Heart right ventricle (tissue), 16 donors: Measurements from ENCODE around the gene PTPRG. TPM values are rescaled to one million over a fixed set of nuclear protein-coding genes. Genes with fewer than 3 reads are reported as not detected.

Source experiments
- ATAC-seq, 8 donors: fragments of 200-7000 bp; cut with Tn5 transposase; one replicate each; pipeline ENCODE4 v1.9.1; 2020; ENCODE audit warnings: mild to moderate bottlenecking in 8 of 8, moderate library complexity in 8 of 8, moderate number of reproducible peaks in 1 of 8
- DNase-seq, 2 donors: peaks; one replicate each; pipeline ENCODE4 v3.0.0-alpha.2; 2020
- H3K27ac ChIP-seq, 10 donors: fragments of 200-600 bp; sonication (generic) in 2 of 10; one replicate each; pipeline versions ENCODE4 v1.5.0 to v1.8.0; 2020 to 2022; ENCODE audit warnings: mild to moderate bottlenecking in 3 of 10
- H3K27me3 ChIP-seq, 7 donors: fragments of 200-600 bp; one replicate each; pipeline ENCODE4 v1.8.0; 2021 to 2022; ENCODE audit warnings: mild to moderate bottlenecking in 2 of 7
- H3K36me3 ChIP-seq, 9 donors: fragments of 200-600 bp; sonication (generic) in 1 of 9; one replicate each; pipeline versions ENCODE4 v1.5.0 to v1.8.0; 2020 to 2022; ENCODE audit warnings: mild to moderate bottlenecking in 2 of 9
- H3K4me1 ChIP-seq, 9 donors: fragments of 200-600 bp; sonication (generic) in 1 of 9; one replicate each; pipeline versions ENCODE4 v1.5.0 to v1.8.0; 2020 to 2022; ENCODE audit warnings: mild to moderate bottlenecking in 4 of 9
- H3K4me3 ChIP-seq, 10 donors: fragments of 200-600 bp; sonication (generic) in 2 of 10; one replicate each; pipeline versions ENCODE4 v1.5.0 to v1.8.0; 2020 to 2022; ENCODE audit warnings: mild to moderate bottlenecking in 7 of 10, moderate library complexity in 2 of 10
- H3K9me3 ChIP-seq, 11 donors: fragments of 200-600 bp in 10 of 11; sonication (generic) in 2 of 11; one replicate each; pipeline versions ENCODE4 v1.5.0 to v1.8.0; 2013 to 2022; ENCODE audit warnings: mild to moderate bottlenecking in 2 of 11, control low read depth in 1 of 11, moderate library complexity in 1 of 11
- WGBS, 2 donors: extraction: QIAGEN DNeasy Blood & Tissue Kit; methylation state at CpG; one replicate each; pipeline ENCODE4 v1.1.7; 2013; ENCODE audit warnings: inconsistent platforms in 1 of 2; 5-methylcytosine and 5-hydroxymethylcytosine counted together
- intact Hi-C, 10 donors: fragments of 100-400 bp; cut with DNase I; formaldehyde crosslinking; loops; one replicate each; pipeline versions ENCODE4 v1.11.1 to v1.14.2; 2022
- polyA plus RNA-seq, 2 donors: library from polyadenylated mRNA; stranded (reverse); fragments of 200-250 nt; gene quantifications; one replicate each; pipeline ENCODE4 v1.2.3, GENCODE V29; 2013
- total RNA-seq, 10 donors: library from RNA; stranded (reverse); fragmentation: NEBNext Ultra II Directional in 3 of 10; extraction: Animal tissue kit (Norgen Biotek cat#: 25700) in 3 of 10; gene quantifications; one replicate each; pipeline versions ENCODE4 v1.2.1 to v1.2.4, GENCODE V29; 2021 to 2023
- TF ChIP-seq, protein P1 (sequence below), 9 donors: fragments of 200-600 bp; sonication (generic) in 2 of 9; IDR thresholded peaks; one replicate each; pipeline versions ENCODE4 v1.5.0 to v1.8.0; 2021 to 2022; ENCODE audit warnings: antibody characterized with exemption in 9 of 9, mild to moderate bottlenecking in 5 of 9, moderate library complexity in 1 of 9
- donor health status: Arrhythmogenic right ventricular cardiomyopathy.
- donor health status: ischemic (EF 13 %, LVEDD 7.1; RV severe dilation, severe dysfunction).
- donor health status: healthy with polysubstance abuse.
- donor health status: DM: no; HTN: yes; CAD: no.
- donor health status: DM: no; HTN: no; CAD: no.
- donor health status: ischemic (EF 25% LVEDD 6.9; RV normal size, moderate dysfunction).
- donor health status: ischemic (EF 25% LVEDD 5.7; RV mildly dilated, moderate dysfunction).
- donor health status: healthy.
- donor health status: DM: yes; HTN: yes; CAD: no.
- donor health status: Ischemic cardiomyopathy.
- donor health status: ischemic (EF 35%, LVEDD 5.7; RV mildly dilated, moderate dysfunction).
- donor health status: nonischemic (EF 11% LVEDD 7.7; RV severe dilation, severe dysfunction).
- donor health status: DM: yes; HTN: yes; CAD: no.
- donor health status: PGD.
- donor health status: ischemic (EF 29% LVEDD 5.4; RV normal size, mild dysfunction).
- donor health status: nonischemic (EF 23%, LVEDD 6.1; RV moderate dilation, normal function).

The PTPRG gene
- total and polyA plus RNA-seq, 12 donors, result 10.1 to 38.3 (median 32.6) TPM

DNA sequence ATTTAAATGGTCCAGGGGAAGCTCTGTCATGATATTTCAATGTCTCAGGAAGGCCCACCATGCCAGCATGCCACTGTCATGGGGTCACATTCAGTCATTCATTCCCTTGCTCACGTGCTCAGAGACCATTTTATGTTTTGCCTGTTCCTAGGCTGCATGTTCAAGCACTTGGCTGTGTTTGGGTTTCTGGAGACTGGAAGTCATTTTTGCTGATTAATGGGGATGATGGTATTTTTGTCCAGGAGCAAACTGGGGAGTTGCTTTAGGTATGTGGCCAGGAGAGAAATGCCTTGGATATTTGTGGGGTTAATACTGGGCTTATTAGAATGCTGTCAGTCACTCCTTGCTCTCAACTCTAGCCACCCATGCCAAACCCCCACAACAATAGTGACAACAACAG lies 303.5 kb downstream of the PTPRG start:
- WGBS, 2 donors, result 69 to 81% methylated on average over 1 of the region's 1 CpG
- H3K9me3 ChIP-seq, result peaks cover 0 to under 1% (median 0%) of the 10 kb centered on the region in 11 donors
- H3K27ac ChIP-seq, result no peak overlapping the region
- intact Hi-C loops, result loop anchor here in 7 of 10 donors (5.0 to 10.0 kb wide), 9 partner anchors 50 to 322 kb away; partner anchors contain the start of gene PTPRG (in 1 of the 7)
- DNase-seq (no peak), ATAC-seq (no peak)
- H3K4me3 ChIP-seq, result no peak overlapping the region
- H3K4me1 ChIP-seq, result peaks cover 11 to 67% (median 38%) of the 10 kb centered on the region in 9 donors
- no peaks in the 10 kb centered on the region for H3K36me3 ChIP-seq
- TF ChIP-seq, protein P1, sequence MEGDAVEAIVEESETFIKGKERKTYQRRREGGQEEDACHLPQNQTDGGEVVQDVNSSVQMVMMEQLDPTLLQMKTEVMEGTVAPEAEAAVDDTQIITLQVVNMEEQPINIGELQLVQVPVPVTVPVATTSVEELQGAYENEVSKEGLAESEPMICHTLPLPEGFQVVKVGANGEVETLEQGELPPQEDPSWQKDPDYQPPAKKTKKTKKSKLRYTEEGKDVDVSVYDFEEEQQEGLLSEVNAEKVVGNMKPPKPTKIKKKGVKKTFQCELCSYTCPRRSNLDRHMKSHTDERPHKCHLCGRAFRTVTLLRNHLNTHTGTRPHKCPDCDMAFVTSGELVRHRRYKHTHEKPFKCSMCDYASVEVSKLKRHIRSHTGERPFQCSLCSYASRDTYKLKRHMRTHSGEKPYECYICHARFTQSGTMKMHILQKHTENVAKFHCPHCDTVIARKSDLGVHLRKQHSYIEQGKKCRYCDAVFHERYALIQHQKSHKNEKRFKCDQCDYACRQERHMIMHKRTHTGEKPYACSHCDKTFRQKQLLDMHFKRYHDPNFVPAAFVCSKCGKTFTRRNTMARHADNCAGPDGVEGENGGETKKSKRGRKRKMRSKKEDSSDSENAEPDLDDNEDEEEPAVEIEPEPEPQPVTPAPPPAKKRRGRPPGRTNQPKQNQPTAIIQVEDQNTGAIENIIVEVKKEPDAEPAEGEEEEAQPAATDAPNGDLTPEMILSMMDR (IDR thresholded peaks at IDR 0.05), result no peak
- no peaks in the 10 kb centered on the region for H3K27me3 ChIP-seq

DNA sequence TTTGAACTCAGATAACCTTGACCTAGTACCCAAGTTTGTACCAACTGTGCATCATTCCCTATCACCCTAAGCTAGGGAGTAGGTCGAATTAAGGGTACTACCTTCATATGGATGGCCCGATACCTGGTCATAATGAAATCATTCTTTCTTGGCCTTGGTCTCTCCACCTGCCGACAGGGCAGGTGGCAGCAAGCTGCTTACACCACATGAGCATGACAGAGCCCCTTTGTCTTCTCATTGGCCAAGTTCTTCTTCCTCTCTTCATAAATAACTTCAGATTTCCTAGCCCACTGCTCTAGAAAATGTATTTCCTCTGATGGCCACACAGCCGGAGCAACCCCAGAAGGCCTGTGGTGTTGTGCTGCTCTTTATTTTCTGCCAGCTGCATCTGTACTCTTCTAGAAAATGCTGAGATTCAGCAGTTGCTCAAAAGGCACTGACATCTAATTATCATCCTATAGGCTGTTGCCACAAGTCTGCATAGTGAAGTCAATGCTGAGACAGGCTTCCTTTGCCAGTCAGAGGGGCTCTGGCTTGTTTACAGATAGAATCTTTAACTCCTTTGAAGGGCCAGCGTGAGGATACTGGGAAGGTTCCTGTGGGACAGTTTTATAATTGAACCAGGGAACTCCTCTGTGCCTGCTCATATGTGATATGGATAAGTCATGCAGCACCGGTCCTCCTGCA lies 304.2 kb downstream of the PTPRG start:
- Histone ChIP-seq H3K4me3 (no peak overlapping the region), H3K27me3 (no peaks in the 10 kb centered on the region), H3K4me1 (peaks cover 11 to 60% (median 37%) of the 10 kb centered on the region in 9 donors), H3K27ac (no peak overlapping the region), H3K9me3 (no peaks in the 10 kb centered on the region), H3K36me3 (no peaks in the 10 kb centered on the region)
- TF ChIP-seq, protein P1 (IDR thresholded peaks at IDR 0.05), result no peak
- ATAC-seq (no peak), DNase-seq (no peak)
- intact Hi-C loops, result loop anchor here in 7 of 10 donors (5.0 to 10.0 kb wide), 7 partner anchors 49 to 319 kb away; partner anchors contain the start of gene PTPRG (in 1 of the 7)
- WGBS, 2 donors, result 85 to 92% methylated on average over 6 of the region's 6 CpGs

DNA sequence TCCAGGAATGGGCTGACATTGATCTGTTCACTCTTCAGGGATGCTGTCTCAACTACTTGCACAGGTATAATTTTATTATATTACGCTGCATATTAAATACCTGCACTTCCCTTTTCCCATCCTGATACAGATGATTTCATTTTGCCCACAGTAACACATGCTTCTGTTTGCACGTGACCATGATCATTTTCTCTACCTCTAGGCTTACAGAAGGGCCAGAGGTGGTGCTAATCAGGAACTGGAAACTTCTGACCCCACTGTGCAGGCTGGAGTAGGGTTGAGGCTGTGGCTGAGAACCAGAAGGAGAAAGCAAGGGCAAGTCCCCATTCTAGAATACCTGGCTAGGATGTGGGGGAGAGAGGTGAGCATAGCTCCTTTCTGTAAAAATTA lies 304.8 kb downstream of the PTPRG start:
- no peaks in the 10 kb centered on the region for H3K27me3 ChIP-seq
- intact Hi-C loops, result loop anchor here in 7 of 10 donors (5.0 to 10.0 kb wide), 7 partner anchors 49 to 319 kb away; partner anchors contain the start of gene PTPRG (in 1 of the 7)
- DNase-seq, result no peak
- TF ChIP-seq, protein P1 (IDR thresholded peaks at IDR 0.05), result no peak
- WGBS, 2 donors, result 82 to 93% methylated on average over 2 of the region's 2 CpGs
- peaks cover 11 to 55% (median 32%) of the 10 kb centered on the region in 9 donors for H3K4me1 ChIP-seq
- no peak for ATAC-seq
- no peak overlapping the region for H3K27ac ChIP-seq
- no peaks in the 10 kb centered on the region for H3K9me3 ChIP-seq
- no peak overlapping the region for H3K4me3 ChIP-seq
- no peaks in the 10 kb centered on the region for H3K36me3 ChIP-seq

- Histone ChIP-seq H3K27ac (no peak overlapping the region), H3K9me3 (no peaks in the 10 kb centered on the region), H3K27me3 (no peaks in the 10 kb centered on the region), H3K36me3 (no peaks in the 10 kb centered on the region), H3K4me1 (peaks cover 15 to 54% (median 32%) of the 10 kb centered on the region in 9 donors), H3K4me3 (no peak overlapping the region)
- intact Hi-C loops, result loop anchor here in 7 of 10 donors (5.0 to 10.0 kb wide), 7 partner anchors 48 to 318 kb away; partner anchors contain the start of gene PTPRG (in 1 of the 7)
- TF ChIP-seq, protein P1 (IDR thresholded peaks at IDR 0.05), result no peak
- no peak for ATAC-seq
- 98 to 99% methylated on average over 7 of the region's 7 CpGs for WGBS, 2 donors
- DNase-seq, result no peak
Measured at GRCh38 chr3:61866961-61867461, 305.6 kb downstream of the PTPRG start.
